GM10248 (cell line): ENCODE results near the gene PRDX5.

Experiments
- CTCF ChIA-PET: fragments of 300-600 bp; sonication (Branson Sonifier 250); formaldehyde crosslinking; extraction: SDS; loops from one replicate; lab custom pipeline; 2021; ENCODE audit warnings: antibody characterized with exemption; lab: Yijun Ruan, JAX
- POLR2A ChIA-PET: fragments of 350-650 bp; sonication (Branson Sonifier 250); formaldehyde crosslinking; extraction: SDS; loops from one replicate; lab custom pipeline; 2020; ENCODE audit warnings: antibody characterized with exemption; lab: Yijun Ruan, JAX
- DNase-seq: peaks from one replicate; pipeline ENCODE4 v3.0.0; 2012; ENCODE audit errors: extremely low spot score
- TF ChIP-seq, protein P1 (sequence below): IDR thresholded peaks from 2 replicates; pipeline ENCODE4 v1.5.1; 2012; ENCODE audit warnings: mild to moderate bottlenecking, low read depth; ENCODE audit errors: extremely low read depth, missing control alignments, control extremely low read depth

PRDX5 gene

DNA sequence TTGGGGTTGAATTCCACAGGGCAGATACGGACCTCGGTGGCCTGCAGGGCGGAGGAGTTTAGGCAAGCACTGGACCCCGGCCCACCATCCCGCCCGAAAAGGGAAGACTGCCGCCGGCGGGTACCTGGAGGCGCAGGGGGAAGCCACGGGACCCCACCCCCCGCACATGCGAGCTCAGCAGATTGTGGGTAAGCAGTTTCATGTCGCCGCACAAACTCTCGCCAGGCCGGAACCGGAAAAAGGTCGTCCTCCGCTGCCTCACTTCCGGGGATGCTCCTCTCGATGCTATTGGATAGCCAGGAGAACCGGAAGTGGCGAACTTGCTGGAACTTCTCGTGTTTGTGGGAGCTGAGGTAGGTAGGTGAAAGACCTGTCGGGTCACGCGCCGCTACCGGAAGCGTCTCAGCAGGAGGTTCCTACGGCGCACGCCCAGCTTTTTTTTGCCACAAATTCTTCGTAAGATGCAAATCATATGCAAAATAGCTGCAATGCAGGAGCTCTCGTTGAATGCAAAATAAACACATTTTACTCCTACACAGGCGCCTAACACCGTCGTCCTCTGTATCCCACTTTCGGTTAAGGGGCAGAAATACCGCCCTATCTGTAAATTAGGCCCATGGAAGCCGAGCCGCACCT, 478 bp upstream of the PRDX5 start, which contains the start of gene TRMT112:
TSS of gene TRMT112 (minus strand) at position 235 of the 636 bp plus-strand sequence. CDS start at position 202, 33 bp downstream.
- peak; percentile 93 for DNase-seq
- CTCF ChIA-PET: interaction anchor here (0.7 to 4.5 kb wide), 18 partner anchors 10 to 165 kb away, joined by 3 to 71 read pairs (median 6); partner anchors contain the start of genes CCDC88B, ESRRA and RPS6KA4
- POLR2A ChIA-PET: interaction anchor here (0.5 to 2.2 kb wide), 16 partner anchors 8 to 140 kb away, joined by 3 to 18 read pairs (median 6); partner anchors contain the start of genes ESRRA, FKBP2, STIP1 and VEGFB
- TF ChIP-seq, protein P1, sequence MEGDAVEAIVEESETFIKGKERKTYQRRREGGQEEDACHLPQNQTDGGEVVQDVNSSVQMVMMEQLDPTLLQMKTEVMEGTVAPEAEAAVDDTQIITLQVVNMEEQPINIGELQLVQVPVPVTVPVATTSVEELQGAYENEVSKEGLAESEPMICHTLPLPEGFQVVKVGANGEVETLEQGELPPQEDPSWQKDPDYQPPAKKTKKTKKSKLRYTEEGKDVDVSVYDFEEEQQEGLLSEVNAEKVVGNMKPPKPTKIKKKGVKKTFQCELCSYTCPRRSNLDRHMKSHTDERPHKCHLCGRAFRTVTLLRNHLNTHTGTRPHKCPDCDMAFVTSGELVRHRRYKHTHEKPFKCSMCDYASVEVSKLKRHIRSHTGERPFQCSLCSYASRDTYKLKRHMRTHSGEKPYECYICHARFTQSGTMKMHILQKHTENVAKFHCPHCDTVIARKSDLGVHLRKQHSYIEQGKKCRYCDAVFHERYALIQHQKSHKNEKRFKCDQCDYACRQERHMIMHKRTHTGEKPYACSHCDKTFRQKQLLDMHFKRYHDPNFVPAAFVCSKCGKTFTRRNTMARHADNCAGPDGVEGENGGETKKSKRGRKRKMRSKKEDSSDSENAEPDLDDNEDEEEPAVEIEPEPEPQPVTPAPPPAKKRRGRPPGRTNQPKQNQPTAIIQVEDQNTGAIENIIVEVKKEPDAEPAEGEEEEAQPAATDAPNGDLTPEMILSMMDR: no peak

DNA sequence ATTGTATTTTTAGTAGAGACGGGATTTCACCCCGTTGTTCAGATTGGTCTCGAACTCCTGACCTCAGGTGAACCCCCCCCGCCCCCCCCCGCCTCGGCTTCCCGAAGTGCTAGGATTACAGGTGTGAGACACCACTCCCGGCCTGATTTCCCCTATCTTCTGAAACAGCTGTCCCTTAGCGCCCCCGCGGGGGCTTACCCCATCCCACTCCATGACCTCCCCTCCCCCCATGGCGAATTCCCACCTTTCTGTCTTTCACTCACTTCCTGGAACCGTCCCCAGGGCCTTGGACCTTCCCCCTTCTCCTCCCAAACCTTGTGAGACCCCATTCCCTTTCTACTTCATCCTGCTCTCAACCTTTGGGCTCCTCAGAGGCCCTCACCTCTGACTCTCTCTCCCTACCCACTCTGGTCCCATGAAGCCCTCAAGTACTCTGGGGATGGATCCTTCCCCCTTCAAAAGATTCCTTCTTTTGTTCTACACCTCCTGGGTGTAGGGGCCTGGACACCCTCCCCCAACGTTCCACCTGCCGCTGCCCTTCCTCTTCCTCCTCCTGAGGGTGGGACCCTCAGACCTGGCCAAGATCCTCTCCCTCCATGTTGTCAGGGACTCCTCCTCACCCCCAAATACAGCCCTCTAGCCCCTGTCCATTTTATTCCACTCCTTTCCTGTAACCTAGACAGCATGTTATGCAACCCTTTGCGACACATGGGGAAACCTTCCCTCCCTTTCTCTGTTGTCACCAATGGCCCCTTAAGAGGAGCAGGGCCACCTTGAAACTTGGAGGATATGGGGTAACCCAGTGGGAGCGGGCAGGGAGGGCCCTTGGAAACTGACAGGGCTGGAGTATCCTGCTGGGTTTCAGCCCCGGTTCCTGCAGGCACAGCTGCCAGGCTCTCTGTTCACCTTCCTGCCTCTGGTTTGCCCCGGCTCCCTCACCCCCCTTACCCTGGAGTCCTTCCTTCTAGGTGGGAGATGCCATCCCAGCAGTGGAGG, 1.1 kb downstream of the PRDX5 start:
- ChIA-PET CTCF (interaction anchor here (1.7 to 4.5 kb wide), 6 partner anchors 13 to 41 kb away, joined by 9 to 71 read pairs (median 24); partner anchors contain the start of genes ESRRA and RPS6KA4), POLR2A (interaction anchor here (1.6 to 2.2 kb wide), 3 partner anchors 13 to 16 kb away, joined by 10 to 18 read pairs (median 18); partner anchors contain the start of gene ESRRA)
- TF ChIP-seq, protein P1: no peak
- no peak for DNase-seq

DNA sequence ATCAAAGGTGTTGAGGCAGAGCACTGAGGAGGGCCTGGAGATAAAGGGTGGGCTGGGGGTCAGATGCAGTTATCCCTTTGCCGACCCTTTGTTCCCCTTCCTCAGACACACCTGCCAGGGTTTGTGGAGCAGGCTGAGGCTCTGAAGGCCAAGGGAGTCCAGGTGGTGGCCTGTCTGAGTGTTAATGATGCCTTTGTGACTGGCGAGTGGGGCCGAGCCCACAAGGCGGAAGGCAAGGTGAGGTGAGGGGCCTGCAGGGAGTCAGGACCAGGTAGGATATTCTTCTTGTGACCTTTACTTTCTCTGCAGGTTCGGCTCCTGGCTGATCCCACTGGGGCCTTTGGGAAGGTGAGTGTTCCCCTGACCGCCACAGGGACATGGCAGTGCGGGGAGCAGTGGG, 2.6 kb downstream of the PRDX5 start:
- POLR2A ChIA-PET: no interaction called here
- DNase-seq: no peak
- CTCF ChIA-PET: no interaction called here
- TF ChIP-seq, protein P1: no peak

DNA sequence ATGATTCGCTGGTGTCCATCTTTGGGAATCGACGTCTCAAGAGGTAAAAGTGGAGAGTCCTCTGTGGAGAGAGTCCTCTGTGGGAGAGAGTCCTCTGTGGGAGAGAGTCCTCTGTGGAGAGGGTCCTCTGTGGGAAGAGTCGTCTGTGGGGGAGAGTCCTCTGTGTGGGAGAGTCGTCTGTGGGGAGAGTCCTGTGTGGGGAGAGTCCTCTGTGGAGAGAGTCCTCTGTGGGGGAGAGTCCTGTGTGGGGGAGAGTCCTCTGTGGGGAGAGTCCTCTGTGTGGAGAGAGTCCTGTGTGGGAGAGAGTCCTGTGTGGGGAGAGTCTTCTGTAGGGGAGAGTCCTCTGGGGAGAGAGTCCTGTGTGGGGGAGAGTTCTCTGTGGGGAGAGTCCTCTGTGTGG, 3.1 kb downstream of the PRDX5 start:
- TF ChIP-seq, protein P1: no peak
- DNase-seq: no peak
- ChIA-PET CTCF (interaction anchor here (1.8 kb wide), 1 partner anchor 35 kb away, joined by 4 read pairs; no protein-coding TSS in a partner anchor), POLR2A (no interaction called here)

DNA sequence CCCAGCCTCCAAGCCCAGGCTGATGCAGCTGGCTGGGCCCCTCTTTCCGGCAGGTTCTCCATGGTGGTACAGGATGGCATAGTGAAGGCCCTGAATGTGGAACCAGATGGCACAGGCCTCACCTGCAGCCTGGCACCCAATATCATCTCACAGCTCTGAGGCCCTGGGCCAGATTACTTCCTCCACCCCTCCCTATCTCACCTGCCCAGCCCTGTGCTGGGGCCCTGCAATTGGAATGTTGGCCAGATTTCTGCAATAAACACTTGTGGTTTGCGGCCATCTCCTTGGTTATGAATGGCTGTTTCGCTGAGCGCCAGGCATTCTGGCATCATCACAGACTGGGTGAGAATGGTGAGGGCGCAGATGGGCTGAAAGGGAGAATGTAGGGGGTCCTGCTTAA, 3.6 kb downstream of the PRDX5 start:
- TF ChIP-seq, protein P1: no peak
- CTCF ChIA-PET: interaction anchor here (1.8 to 2.5 kb wide), 2 partner anchors 10 to 35 kb away, joined by 4 to 14 read pairs; no protein-coding TSS in a partner anchor
- no peak for DNase-seq
- POLR2A ChIA-PET: no interaction called here

DNA sequence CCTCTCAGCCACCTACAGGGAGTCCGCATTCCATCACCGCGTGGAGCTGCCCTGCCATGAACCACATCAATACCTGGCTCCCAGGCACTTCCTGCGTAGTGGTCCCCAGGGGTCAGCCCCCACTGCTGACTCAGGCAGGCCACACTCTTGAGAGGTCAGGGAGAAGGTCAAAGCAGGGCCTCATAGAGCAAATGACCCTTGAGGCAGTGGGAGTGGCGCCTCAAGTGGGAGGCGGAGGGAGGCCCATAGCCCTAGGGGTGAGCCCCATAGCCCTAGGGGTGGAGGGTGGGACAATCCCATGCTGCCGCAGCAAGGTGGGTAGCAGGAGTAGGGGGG, 5.0 kb downstream of the PRDX5 start:
- POLR2A ChIA-PET: interaction anchor here (1.3 kb wide), 1 partner anchor 12 kb away, joined by 3 read pairs; no protein-coding TSS in a partner anchor
- CTCF ChIA-PET: interaction anchor here (1.1 to 2.5 kb wide), 5 partner anchors 9 to 118 kb away, joined by 3 to 14 read pairs (median 4); no protein-coding TSS in a partner anchor
- TF ChIP-seq, protein P1: no peak
- DNase-seq: no peak
